EL (cell line): Measurements from ENCODE around the gene AASDHPPT.
"Not testable (repeated sequence)": the region's sequence is repeated elsewhere in the genome, so short reads cannot be mapped to it uniquely, and the experiment has no call there.

Experiments
- DNase-seq: peaks from one replicate; pipeline ENCODE4 v3.0.0-alpha.2; 2016

AASDHPPT gene

GRCh38 chr11:106077609-106078455, at the start of gene AASDHPPT:
TSS of gene AASDHPPT (plus strand) at chr11:106077662. CDS start at chr11:106077711, 49 bp downstream.
- peak; percentile 45 for DNase-seq

- DNase-seq, result no peak
Observed at GRCh38 chr11:106030609-106031008, 46.9 kb upstream of the AASDHPPT start.

- no peak for DNase-seq
Observed at GRCh38 chr11:106031202-106031810, 46.2 kb upstream of the AASDHPPT start.

- DNase-seq, result no peak
Observed at GRCh38 chr11:106031936-106032335, 45.5 kb upstream of the AASDHPPT start.

- no peak for DNase-seq
Observed at GRCh38 chr11:106032861-106033260, 44.6 kb upstream of the AASDHPPT start.

GRCh38 chr11:106043540-106043939, 33.9 kb upstream of the AASDHPPT start:
- no peak for DNase-seq

- no peak for DNase-seq
Observed at GRCh38 chr11:106047631-106048030, 29.8 kb upstream of the AASDHPPT start.

- no peak for DNase-seq
Observed at GRCh38 chr11:106049727-106050476, 27.6 kb upstream of the AASDHPPT start.

- no peak for DNase-seq
Observed at GRCh38 chr11:106051103-106051502, 26.4 kb upstream of the AASDHPPT start.

- not testable (repeated sequence) for DNase-seq
Observed at GRCh38 chr11:106058377-106058776, 19.1 kb upstream of the AASDHPPT start.

- no peak for DNase-seq
Observed at GRCh38 chr11:106059617-106060016, 17.8 kb upstream of the AASDHPPT start.

- no peak for DNase-seq
Observed at GRCh38 chr11:106061249-106061784, 16.1 kb upstream of the AASDHPPT start.

GRCh38 chr11:106061954-106062949, 15.2 kb upstream of the AASDHPPT start:
- DNase-seq, result no peak

- no peak for DNase-seq
Observed at GRCh38 chr11:106063009-106063408, 14.5 kb upstream of the AASDHPPT start.

GRCh38 chr11:106070606-106071005, 6.9 kb upstream of the AASDHPPT start:
- DNase-seq, result no peak

GRCh38 chr11:106072804-106073203, 4.7 kb upstream of the AASDHPPT start:
- no peak for DNase-seq

GRCh38 chr11:106076171-106076918, 1.1 kb upstream of the AASDHPPT start:
- DNase-seq, result peak; percentile 2

GRCh38 chr11:106076919-106077608, 398 bp upstream of the AASDHPPT start, which contains the start of gene KBTBD3:
TSS of gene KBTBD3 (minus strand) at chr11:106077347. CDS start at chr11:106059097, 18,250 bp downstream.
- peak; percentile 99 for DNase-seq

- no peak for DNase-seq
Observed at GRCh38 chr11:106082096-106082495, 4.6 kb downstream of the AASDHPPT start.

GRCh38 chr11:106086135-106086534, 8.7 kb downstream of the AASDHPPT start:
- DNase-seq, result no peak
